Activated T-helper 1 cell treated with anti-CD3 and anti-CD28 coated beads, Interleukin-2, amount 50 U/mL, for 16 hours (primary cell): ENCODE data around the gene GALR3.
"Not testable (repeated sequence)": the region's sequence is repeated elsewhere in the genome, so short reads cannot be mapped to it uniquely, and the experiment has no call there.

Source experiments
- DNase-seq, 2 donors: peaks; one replicate each; pipeline ENCODE4 v3.0.0-alpha.2; 2020; ENCODE audit warnings: low read depth in 1 of 2, low spot score in 1 of 2

GALR3 gene, protein sequence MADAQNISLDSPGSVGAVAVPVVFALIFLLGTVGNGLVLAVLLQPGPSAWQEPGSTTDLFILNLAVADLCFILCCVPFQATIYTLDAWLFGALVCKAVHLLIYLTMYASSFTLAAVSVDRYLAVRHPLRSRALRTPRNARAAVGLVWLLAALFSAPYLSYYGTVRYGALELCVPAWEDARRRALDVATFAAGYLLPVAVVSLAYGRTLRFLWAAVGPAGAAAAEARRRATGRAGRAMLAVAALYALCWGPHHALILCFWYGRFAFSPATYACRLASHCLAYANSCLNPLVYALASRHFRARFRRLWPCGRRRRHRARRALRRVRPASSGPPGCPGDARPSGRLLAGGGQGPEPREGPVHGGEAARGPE

GRCh38 chr22:37823134-37823985, at the start of gene GALR3:
GALR3 (plus strand) TSS chr22:37823382; CDS start chr22:37823407, 25 bp downstream.
- DNase-seq = no peak

DNA sequence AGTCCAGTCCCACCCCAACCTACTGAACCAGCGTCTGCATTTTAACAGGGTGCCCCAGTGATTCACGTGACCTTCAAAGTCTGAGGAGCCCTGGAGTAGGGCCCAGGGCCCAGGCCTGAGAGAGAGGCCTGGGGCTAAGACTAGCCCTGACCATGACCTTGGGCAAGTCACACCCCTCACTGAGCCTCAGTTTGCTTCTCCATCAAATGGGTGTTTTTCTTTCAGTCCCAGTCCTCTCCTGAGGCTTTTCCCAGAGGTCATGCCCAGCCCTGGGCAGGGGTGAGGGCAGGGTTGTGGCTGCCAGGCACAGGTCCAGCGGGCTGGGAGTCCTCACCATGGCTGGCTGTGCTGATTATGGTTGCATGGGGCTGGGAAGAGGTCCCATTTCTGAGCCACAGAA, 48.5 kb upstream of the GALR3 start:
- DNase-seq = no peak

DNA sequence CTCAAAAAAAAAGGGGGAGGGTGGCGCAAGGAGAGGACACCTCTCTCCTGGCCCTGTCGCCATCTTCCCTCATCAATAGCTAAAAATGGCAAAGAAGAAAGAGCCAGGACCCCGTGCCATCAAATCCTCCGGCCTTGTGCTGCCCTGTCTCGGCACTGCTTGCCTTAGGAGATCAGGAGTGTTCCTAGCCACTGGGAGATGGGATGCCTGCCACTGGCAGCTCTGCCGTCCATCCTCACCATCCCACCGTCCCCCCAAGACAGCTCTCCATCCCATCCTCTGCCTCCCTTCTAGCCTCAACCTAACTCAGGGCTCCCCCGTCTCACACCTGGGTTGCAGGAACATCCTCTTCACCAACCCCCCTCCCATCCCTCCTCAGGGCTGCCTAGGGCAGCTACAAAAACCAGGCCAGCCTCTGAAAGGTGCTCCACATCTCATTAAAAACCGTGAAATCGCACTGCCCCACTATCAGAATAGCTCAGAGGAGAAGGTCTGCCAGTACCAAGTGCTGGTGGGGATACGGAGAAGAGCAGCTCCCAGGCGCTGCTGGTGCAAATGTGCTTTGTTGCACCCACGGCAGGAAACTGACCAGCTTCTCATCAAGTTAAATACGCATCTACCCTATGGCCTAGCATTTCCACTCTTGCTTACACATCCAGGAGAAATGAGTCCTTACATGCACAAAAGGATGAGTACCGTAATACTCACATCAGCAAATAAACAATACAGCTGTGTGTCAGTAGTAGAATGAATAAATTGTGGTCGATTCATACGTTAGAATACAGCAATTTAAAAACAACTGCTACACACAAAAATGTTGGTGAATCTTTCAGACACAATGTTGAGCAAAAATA, 47.2 kb upstream of the GALR3 start:
- DNase-seq = no peak

DNA sequence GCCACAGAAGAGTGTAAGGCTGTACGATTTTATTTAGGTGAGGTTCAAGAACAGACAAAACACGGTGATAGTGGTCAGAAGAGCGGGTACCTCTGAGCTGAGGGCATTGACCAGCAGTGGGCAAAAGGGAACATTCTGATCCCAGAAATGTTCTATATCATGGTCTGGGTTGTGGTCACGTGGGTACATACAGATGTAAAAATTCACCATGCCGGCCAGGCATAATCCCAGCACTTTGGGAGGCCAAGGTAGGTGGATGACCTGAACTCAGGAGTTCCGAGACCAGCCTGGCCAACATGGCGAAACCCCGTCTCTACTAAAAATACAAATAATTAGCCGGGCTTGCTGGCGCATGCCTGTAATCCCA, 46.6 kb upstream of the GALR3 start:
- no peak for DNase-seq

GRCh38 chr22:37777122-37777687, 46.0 kb upstream of the GALR3 start:
- DNase-seq = no peak

DNA sequence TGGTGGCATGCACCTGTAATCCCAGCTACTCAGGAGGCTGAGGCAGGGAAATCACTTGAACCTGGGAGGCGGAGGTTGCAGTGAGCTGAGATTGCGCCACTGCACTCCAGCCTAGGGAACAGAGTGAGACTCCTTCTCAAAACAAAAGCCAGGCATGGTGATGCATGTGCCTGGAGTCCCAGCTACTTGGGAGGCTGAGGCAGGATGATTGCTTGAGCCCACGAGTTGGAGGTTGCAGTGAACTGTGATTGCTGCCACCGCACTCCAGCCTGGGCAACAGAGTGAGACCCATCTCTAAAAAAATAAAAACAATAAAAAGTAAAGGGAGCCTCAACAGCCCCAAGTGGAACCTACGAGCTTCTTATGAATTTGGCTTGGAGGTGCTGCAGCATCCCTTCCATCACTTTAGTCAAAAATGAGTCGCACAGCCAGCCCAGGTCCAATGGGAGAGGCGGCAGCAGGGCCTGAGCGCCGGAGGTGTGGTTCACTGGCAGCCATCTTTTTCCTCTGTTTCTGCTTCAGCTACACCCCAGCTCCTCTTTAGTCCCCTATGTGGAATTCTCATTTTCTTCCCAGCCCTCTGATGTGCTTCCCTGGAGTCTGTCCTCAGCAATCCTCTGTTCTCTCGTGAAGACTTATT, 44.7 kb upstream of the GALR3 start:
- no peak for DNase-seq

- no peak for DNase-seq
Observed at GRCh38 chr22:37781434-37782059, 41.6 kb upstream of the GALR3 start.

DNA sequence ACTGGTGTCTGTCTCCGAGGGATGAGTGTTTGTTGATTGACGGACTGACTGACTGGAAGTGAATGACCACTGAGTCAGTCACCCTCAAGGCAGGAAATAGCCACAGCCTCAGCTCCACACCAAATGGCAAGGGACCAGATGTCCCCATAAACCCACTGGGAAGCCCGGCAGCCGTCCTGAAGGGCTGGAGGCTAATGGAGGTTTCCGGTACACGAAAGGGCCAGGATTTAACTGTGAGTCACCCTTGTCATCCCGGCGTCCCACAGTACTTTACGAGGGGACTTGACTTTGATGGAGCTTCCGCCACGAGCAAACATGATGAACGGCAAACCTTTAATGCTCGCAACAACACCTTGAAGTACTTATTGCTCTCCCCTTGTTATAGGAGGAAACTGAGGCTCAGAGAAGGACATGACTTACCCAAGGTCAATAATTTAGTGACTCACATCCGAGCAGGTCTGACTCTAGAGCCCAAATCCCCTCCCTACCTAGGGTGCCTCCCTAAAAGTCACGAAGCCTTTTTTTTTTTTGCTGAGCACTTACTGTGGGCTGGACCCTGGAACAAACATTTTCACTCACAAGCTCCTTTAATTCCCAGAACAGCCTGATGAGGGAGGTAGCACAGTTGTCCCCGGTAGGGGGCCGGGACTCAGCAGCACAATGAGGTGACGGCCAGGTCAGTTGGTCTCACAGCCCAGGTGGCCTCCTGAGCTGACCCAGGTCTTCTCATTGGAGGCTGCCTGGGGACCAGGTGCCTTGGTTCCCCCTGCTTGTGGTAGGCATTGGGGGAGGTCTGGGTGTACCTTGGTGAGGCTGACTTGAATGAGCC, 40.6 kb upstream of the GALR3 start:
- DNase-seq = no peak

DNA sequence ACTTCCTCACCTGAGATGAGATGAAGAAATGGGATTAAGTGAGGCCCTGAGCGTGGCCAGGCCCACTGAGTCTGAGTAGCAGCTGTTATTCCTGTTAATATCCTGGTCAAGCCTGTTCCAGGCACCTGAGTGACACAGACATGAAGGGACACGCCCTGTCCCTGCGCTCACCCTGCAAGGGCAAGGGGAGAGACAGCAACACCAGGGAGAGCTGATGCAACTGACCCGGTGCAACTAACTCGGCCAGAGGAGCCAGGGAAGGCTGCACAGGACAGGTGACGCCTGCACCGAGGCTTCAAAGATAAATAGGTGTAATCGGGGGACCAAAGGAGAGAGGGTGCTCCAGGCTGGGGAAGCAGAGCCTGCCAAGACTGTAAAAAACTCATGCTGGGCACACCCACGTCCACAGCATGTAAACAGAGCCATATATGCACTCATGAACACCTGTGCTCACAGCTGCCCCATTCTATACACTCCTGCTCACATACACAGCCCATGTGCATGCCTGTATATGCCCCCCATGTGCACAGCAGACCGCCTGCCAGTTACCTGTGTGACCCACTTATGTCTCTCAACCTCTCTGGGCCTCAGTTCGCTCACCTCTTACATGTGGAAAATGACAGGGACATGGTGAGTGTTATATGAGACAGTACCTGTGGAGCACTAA, 38.2 kb upstream of the GALR3 start:
- DNase-seq = no peak

DNA sequence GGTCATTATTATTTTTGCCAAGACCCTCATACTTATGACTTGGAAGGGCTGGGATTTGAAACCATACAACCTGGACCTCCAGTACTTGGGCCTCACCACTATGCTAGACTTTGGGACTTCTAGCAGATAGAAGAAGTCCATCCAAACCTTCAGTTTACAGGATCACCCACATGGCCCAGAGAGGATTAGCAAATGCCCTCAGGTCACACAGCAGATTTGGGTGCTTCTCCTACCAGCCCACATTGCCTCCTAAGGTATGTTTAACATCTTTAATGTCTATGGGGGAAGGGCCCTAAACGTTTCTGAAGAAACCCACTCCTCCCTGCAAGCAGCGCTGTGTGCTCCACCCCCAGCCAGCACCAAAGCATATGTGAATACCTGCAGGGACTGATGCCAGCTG, 32.9 kb upstream of the GALR3 start:
- DNase-seq = no peak

GRCh38 chr22:37792494-37792893, 30.7 kb upstream of the GALR3 start:
- no peak for DNase-seq

DNA sequence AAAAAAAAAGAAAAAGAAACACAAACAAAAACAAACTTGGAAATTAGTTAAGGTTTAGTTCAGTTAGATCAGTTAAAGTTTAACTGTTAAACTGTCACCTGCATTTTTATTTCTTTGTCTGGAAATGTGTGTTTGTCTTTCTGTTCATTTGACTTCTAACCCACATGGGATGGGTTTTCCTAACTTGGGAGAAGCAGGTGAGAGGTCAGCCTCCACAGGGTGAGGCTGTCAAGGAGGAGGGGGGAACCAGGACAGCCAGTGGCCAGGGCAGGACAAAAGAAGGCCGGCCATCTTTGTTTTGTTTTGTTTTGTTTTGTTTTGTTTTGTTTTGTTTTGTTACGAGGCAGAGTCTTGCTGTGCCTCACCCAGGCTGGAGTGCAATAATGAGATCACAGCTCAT, 28.8 kb upstream of the GALR3 start:
- no peak for DNase-seq

DNA sequence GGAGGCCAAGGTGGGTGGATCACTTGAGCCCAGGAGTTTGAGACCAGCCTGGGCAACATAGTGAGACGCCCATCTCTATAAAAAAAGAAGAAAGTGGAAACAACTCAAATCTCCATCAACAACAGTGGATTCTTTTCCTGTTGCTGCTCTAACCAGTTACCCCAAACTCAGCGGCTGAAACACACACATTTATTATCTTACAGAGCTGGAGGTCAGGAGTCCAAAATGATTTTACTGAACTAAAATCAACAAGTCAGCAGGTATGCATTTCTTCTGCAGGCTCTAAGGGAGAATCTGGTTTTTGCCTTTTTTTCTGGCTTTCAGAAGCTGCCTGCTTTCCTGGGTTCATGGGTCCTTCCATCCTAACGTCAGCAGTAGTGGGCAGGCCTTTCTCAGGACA, 27.1 kb upstream of the GALR3 start:
- DNase-seq = no peak

- not testable (repeated sequence) for DNase-seq
Observed at GRCh38 chr22:37797259-37797658, 25.9 kb upstream of the GALR3 start.

- DNase-seq = no peak
Observed at GRCh38 chr22:37797874-37798500, 25.2 kb upstream of the GALR3 start.

GRCh38 chr22:37799979-37800378, 23.2 kb upstream of the GALR3 start:
- DNase-seq = not testable (repeated sequence)

GRCh38 chr22:37801946-37802309, 21.3 kb upstream of the GALR3 start:
- no peak for DNase-seq
